ENCODE data around the gene PDE10A.

Gene PDE10A

GRCh38 chr6:165677091-165677490, 14.1 kb upstream of the PDE10A start:
- DNase-seq: no peak

DNA sequence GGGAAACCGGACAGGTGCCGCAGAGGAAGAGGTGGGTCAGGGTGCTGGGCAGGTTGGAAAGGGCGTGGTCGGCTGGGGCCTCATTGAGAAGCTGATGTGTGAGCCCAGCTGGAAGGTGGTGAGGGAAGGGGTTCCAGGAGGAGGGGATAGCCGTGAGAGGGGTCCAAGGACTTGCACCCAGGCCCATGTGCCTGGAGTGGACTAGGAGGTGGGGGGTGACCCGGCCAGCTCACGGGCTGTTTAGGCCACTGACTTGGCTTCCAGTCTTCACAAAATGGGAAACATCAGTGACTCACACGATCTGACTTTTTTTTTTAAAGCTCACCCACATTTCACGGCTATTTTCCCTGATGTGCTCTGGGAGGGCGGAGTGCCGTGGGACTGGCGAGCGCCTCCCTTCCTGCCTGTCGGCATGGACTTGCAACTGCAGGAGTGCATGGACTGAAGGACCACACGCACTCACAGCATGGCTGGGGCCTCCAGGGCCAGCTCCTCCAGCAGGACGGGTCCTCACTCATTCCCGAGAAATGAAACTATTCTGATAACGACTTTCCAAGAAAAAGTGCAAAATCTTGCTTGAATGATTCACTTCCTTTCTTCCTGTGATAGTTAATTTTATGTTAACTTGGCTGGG, 13.5 kb upstream of the PDE10A start:
- DNase-seq: no peak

DNA sequence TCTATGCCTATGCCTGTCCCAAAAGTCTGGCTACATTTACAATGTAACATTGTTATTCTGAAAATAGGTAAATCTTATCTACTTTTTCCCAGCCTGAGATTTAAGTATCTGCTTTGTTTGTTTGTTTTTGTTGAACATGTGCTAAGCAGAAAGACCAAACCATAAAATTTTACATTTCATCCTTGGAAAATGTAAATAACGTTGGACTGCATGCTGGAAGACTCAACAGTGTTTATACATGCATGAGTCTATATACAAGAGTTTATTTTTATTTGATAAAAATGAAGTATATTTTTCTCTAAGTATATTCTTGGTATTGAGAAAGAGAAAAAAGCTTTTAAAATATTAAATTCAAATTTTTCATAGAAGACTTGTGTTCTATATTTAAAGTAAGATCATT, 12.1 kb upstream of the PDE10A start:
- no peak for DNase-seq

DNA sequence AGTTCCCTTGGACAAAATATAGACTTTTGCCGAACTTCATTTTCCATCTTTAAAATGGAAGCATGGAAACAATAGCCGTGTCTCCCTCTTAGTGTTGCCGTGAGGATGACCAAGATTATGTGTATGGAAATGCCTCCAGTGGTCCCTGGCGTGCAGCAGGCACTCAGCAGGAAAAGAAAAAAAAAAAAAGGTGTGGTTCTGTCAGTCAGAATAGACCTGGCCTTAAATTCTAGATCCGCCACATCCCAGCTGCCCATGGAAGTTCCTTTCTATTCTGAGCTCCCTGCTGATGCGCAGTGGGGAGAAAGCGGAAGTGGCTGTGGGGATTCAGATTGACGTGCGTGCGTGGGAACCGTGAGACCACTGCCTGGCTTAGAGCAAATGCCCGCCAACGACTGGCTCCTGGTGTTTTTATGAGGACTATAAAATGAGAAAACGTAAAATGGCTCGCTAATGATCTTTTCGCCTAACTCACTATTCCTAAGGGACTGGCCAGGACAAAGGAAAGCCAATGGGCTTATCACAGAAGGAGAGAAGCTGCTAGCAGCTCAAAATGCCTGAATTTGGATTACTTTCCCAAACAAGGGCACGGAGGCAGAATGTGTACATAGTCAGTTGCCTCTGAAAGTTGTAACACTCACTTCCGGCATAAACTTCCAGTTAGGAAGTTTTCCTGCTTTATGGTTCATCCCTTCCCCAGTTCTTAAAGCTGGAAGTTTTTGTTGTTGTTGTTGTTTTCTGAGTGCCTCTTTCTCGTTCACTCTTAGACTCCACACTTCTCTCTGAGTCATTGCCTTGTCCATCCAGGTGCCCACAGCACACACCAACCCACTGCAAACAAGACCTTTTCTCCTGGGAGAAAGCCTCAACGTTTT, 11.4 kb upstream of the PDE10A start:
- no peak for DNase-seq

- DNase-seq: no peak
Measured at GRCh38 chr6:165671222-165671768, 8.3 kb upstream of the PDE10A start.

GRCh38 chr6:165668951-165669350, 5.9 kb upstream of the PDE10A start:
- DNase-seq: no peak

DNA sequence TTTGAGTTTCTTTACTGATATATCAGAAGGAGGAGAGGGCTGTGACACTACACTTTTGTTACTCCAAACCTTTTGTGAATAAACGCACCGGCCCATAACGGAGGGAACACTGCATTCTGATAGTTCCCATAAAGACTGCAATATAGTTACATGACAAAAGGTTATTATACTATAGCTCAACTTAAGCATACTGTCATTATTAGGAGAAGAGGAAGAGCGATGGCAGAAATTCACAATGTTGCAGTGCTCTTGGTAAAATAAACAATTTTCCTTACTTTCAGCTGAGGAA, 2.3 kb upstream of the PDE10A start:
- DNase-seq: no peak

GRCh38 chr6:165664559-165665383, 1.7 kb upstream of the PDE10A start:
- DNase-seq: no peak

GRCh38 chr6:165663736-165664558, 906 bp upstream of the PDE10A start:
- no peak for DNase-seq

GRCh38 chr6:165663377-165663735, 315 bp upstream of the PDE10A start:
- DNase-seq: no peak

DNA sequence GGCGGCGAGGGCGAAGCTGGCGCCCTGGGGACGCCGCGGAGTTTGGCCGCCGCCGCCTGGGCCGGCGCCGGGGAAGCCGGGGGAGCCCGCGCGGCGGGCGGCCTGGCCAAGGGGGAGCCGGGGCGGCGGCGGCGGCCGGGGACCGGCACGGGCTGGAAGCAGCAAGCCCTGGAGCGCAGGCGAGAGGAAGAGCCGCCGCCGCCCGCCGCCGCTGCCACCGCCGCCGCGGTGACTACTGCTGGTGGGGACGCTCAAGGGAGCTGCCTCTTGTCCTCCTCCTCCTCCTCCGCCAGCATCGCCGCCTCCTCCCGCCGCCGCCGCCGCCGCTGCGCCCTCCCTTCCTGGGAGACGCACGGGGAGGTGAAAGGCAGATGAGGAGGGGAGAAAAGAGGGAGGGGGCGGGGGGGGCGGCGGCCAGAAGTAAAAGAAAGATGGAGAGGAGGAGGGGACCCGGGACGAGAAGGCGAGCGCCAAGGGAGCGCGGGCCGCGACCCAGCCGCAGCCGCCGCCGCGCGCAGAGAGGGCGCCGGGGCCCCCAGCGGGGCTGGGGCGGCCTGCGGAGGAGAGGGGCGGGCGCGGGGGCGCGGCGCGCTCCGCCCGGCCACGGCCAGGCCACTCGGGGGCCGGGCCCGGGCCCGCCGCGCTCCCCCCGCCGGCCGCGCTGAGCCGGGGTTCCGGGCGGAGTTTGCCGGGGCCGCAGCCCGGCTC, 846 bp downstream of the PDE10A start:
- DNase-seq: no peak

- DNase-seq: no peak
Measured at GRCh38 chr6:165661664-165662025, 1.4 kb downstream of the PDE10A start.

DNA sequence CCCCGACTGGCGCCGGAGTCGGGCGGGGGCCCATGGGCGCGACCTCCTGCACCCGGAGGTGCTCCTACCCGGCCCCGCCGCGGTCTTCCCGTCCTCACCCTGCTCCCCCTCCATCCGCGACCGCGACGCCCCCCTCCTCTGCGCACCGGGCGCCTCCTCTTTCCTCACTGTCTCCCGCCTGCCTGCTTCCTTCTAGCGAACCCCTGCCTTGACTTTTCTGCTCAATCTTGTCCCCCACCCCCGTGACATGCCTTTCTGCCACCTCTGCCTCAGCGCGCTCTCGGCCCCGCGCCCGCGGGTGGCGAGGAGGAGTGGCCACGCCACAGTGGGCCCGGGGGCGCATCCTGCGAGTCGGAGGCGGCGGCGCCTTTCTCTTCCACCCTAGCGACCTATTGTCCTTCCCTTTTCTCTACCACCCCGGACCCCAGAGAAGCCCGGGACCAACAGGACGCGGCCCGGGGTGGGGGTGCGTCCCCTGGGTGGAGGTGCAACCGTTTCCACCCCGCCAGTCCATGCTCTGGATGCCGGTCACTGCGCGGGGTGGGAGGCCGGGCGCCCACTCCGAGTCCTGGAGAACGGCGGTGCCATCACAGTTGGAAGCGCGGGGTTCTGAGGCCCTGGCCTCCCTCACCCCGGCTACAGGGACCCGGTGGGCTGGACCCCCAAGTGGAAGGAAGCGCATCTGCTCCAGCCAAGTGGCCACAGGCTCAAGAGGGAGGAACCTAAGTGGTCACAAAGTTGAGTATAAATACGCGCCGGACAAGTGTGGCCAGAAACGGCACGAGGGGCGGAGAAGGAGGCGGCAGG, 2.0 kb downstream of the PDE10A start:
- no peak for DNase-seq

DNA sequence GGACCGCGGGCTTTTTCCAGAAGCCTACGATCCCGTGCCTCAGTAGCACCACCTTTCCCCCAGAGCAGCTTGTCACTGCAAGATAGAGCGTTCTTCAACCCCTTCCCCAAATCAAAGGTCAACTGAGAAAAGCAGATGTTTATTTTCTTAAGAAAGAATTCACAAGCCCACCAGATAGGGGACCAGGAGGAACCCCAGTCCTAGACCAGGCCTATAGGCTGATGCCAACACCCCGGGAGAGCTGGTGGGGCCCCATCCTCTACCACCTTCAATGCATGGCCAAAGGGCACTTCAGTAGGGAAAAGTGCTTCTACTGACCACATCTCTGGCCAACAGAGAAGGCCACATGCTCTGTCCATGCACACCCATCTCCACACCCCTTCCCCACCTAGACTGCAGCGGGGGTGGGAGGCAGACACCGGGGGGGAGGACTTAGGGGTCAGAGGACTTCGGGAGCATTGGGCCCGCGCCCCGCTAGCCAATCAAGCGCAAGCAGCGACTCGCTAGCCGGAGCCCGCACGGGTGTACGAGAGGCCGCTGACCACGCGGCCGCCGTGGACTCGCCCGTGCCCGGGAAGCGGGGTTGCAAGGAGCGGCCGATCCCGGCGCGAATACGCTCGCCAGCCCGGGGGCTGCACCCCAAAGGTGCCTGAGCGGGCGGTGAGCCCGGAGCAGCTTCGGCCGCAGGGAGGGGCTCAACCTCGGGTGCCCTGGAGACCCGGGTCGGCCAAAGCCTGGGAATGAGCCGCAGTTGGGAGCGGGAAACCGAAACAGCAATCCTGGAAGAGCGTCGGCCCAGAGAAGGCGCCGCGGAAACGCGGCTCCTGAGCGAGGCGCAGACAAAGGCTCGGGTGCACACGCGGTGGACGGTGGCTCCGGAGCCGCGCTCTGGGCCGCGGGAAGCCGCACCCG, 2.8 kb downstream of the PDE10A start:
- no peak for DNase-seq

DNA sequence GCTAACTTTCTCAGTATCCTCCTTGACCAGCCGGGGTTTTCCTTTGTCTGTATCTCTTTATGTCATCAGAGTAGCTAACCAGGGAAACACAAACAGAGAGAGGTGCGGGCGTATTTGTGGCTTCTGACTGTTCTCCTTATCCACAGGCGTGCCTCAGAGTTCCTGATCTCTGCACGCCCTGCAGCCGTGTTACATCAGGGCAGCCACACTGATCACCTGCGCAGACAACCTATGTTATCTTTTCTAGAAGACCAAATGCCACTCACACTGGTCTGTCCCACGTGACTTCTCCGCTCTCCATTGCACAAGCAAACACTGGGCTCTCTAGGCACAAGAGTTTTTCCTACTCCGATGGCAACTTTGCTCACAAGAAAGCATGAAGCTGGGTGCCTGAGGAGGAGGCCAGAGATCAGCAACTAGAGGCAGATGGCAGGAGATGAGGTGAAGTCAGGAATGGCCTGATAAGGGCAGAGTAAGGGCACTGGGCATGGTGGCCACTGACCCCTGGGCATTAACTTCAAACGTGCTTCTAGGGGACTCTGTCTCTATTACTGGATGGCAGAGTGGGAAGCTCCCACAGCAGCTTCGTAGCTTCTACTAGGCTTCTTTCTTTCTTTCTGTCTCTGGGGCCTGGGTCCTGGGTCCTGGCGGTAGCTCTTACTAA, 4.5 kb downstream of the PDE10A start:
- DNase-seq: no peak

GRCh38 chr6:165657325-165657680, 5.7 kb downstream of the PDE10A start:
- DNase-seq: no peak

DNA sequence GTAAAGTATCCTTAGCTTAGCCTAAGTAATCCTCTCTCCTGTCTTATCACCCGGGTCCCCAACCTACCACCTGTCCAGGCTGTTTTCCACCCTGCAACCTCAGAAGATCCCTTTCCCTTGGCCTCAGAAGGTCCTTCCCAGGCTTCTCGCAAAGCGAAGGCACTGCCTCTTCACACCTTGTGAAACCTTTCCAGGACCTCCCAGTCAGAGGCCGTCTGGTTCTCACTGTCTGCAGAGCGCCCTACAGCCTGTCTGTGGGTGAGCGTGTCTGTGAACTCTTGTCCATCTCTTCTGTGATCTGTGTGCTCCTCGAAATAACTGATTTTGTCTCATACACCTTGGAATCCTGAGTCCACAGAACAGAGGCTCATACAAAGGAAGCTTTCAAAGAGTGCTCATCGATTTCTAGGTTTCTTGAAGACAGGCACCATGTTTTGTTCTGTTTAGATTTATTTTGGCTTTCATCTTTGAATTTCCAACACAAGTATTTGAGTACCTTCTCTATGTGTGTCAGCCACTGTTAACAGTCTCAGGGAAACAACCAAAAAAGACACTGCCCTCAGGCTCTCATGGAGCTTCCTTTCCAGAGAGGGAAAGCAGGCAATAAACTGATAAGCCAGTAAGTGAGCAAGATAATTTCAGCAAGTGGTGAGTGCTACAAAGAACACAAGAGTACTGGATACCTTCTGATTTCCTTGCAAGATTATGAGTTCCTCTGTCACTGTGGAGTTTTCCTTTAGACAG, 6.3 kb downstream of the PDE10A start:
- DNase-seq: no peak

- no peak for DNase-seq
Measured at GRCh38 chr6:165655191-165655590, 7.8 kb downstream of the PDE10A start.

GRCh38 chr6:165654144-165654543, 8.9 kb downstream of the PDE10A start:
- DNase-seq: no peak

Measured in inflammatory macrophage treated with lipopolysaccharide for 4 hours (primary cell).